ENCODE measurements around the gene LRP1B. TPM values are rescaled to one million over a fixed set of nuclear protein-coding genes. Genes with fewer than 3 reads are reported as not detected.

Gene LRP1B
- total and polyA plus RNA-seq, 2 of the 8 experiments (the other 6 are each of a cell fraction or from before 2014, with no cell fraction given), result 0.03 TPM; not detected in 1

DNA sequence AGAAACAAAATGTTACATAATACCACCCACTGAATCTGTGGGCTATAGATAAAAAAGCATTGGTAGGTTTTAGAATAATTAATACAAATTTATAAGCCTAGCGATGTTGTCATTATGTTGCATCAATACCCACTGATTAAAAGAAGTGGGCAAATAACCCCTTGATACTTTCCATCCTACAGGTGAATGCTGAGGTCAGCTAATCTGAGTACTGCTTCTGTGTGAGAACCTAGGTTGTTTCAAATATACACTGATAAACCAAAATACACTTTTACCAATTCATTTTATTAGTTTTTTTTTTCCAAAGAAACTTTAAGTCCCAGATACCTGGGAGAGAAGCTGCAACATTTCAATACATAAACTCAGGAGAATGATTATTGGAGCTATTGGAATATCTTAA is 948.6 kb downstream of the LRP1B start:
- H2AK5ac ChIP-seq (ENCODE audit: low read depth, low read length), result no peak overlapping the region
- no peak overlapping the region for H3K4ac ChIP-seq (replicated peaks; ENCODE audit: insufficient read length, low read depth, low read length)
- H3K9me3 ChIP-seq (ENCODE audit: insufficient read depth in 2 of 2, low read depth in 1 of 2, low read length in 1 of 2), result no peaks in the 10 kb centered on the region
- no peak overlapping the region for H3K14ac ChIP-seq (ENCODE audit: insufficient read length)
- H3K9ac ChIP-seq (replicated peaks in 1 of 4; ENCODE audit: extremely low read depth in 1 of 4, low read depth in 3 of 4, low read length in 3 of 4), result no peak overlapping the region
- H3K79me2 ChIP-seq (ENCODE audit: control insufficient read depth in 1 of 2, insufficient read depth in 2 of 2, low read length in 2 of 2), result no peaks in the 10 kb centered on the region
- no peak for TF ChIP-seq NRF1 (IDR thresholded peaks at IDR 0.05; ENCODE audit: low read depth, low read length)
- TF ChIP-seq, protein P1, sequence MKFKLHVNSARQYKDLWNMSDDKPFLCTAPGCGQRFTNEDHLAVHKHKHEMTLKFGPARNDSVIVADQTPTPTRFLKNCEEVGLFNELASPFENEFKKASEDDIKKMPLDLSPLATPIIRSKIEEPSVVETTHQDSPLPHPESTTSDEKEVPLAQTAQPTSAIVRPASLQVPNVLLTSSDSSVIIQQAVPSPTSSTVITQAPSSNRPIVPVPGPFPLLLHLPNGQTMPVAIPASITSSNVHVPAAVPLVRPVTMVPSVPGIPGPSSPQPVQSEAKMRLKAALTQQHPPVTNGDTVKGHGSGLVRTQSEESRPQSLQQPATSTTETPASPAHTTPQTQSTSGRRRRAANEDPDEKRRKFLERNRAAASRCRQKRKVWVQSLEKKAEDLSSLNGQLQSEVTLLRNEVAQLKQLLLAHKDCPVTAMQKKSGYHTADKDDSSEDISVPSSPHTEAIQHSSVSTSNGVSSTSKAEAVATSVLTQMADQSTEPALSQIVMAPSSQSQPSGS (IDR thresholded peaks at IDR 0.05; ENCODE audit: low read length), result no peak
- 0 out of 2 replicates have a peak, but pooled peaks have one; percentile 6 for TF ChIP-seq MAFK (IDR thresholded peaks at IDR 0.05; ENCODE audit: low read depth, low read length)
- TF ChIP-seq POLR2A (IDR thresholded peaks at IDR 0.05; ENCODE audit: control extremely low read depth in 1 of 2, low read depth in 2 of 2, low read length in 2 of 2), result no peak
- TF ChIP-seq BCL11A (IDR thresholded peaks at IDR 0.05; ENCODE audit: low read depth in 2 of 2, low read length in 2 of 2), result no peak
- ChIA-PET POLR2A (ENCODE audit: partially characterized antibody) (no interaction called here), CTCF (ENCODE audit: partially characterized antibody) (interaction anchor here (0.6 kb wide), 1 partner anchor 679 kb away, joined by 4 read pairs; no protein-coding TSS in a partner anchor)
- no peak overlapping the region for H3K56ac ChIP-seq (replicated peaks; ENCODE audit: insufficient read length, low read depth, low read length)
- no peak for DNase-seq (ENCODE audit: low read depth in 1 of 2, low spot score in 2 of 2)
- no peaks in the 10 kb centered on the region for H3K23me2 ChIP-seq (ENCODE audit: low read depth, low read length)
- no peak for FAIRE-seq
- H3K4me3 ChIP-seq (ENCODE audit: extremely low read depth in 1 of 4, insufficient read depth in 2 of 4, low read depth in 3 of 4, low read length in 4 of 4), result no peak overlapping the region
- no peaks in the 10 kb centered on the region for H3K4me1 ChIP-seq (replicated peaks in 1 of 4; ENCODE audit: control insufficient read depth in 3 of 4, insufficient read depth in 4 of 4, low read length in 3 of 4)
- no peak overlapping the region for H2BK12ac ChIP-seq (ENCODE audit: low read depth, low read length)
- H4K20me1 ChIP-seq (replicated peaks in 1 of 2; ENCODE audit: control insufficient read depth in 1 of 2, insufficient read depth in 2 of 2, low read length in 2 of 2), result no peaks in the 10 kb centered on the region
- H3K27ac ChIP-seq (ENCODE audit: low read depth, low read length), result no peak overlapping the region
- WGBS, 2 experiments (ENCODE audit: extremely low coverage in 1 of 2, insufficient coverage in 1 of 2, insufficient read length in 1 of 2, insufficient replicate concordance in 2 of 2, low coverage in 1 of 2, low lambda C conversion rate in 2 of 2, missing lambda C conversion rate in 1 of 2), result 87% methylated on average over 1 of the region's 1 CpG; no CpG with 5 or more reads in 1 of the 2 experiments
- H4K91ac ChIP-seq (replicated peaks; ENCODE audit: insufficient read length, low read length), result no peak overlapping the region
- no peak overlapping the region for H2BK120ac ChIP-seq (replicated peaks; ENCODE audit: low read depth, low read length)
- H4K8ac ChIP-seq (ENCODE audit: extremely low read depth, insufficient read depth, low read length), result no peak overlapping the region
- no peak overlapping the region for H3K23ac ChIP-seq (ENCODE audit: insufficient read length)
- no peak overlapping the region for H2BK20ac ChIP-seq (ENCODE audit: low read length)
- H3K18ac ChIP-seq (ENCODE audit: extremely low read depth, low read length), result no peak overlapping the region
- no peak overlapping the region for H2AFZ ChIP-seq (ENCODE audit: low read length)
- H3K27me3 ChIP-seq (replicated peaks in 1 of 4; ENCODE audit: control insufficient read depth in 3 of 4, extremely low read depth in 1 of 4, insufficient read depth in 3 of 4, low read length in 3 of 4), result no peaks in the 10 kb centered on the region
- no peaks in the 10 kb centered on the region for H3K36me3 ChIP-seq (ENCODE audit: control insufficient read depth in 2 of 4, insufficient read depth in 4 of 4, low read length in 3 of 4)
- H2BK5ac ChIP-seq (ENCODE audit: low read depth, low read length), result no peak overlapping the region
- no peaks in the 10 kb centered on the region for H3K79me1 ChIP-seq (ENCODE audit: low read depth, low read length)
- no peak overlapping the region for H3K4me2 ChIP-seq (ENCODE audit: insufficient read depth in 1 of 2, low read depth in 2 of 2, low read length in 2 of 2)
- H2BK15ac ChIP-seq (ENCODE audit: low read length), result no peak overlapping the region
- H4K5ac ChIP-seq (ENCODE audit: insufficient read length, low read depth, low read length), result no peak overlapping the region

Data from H1 (cell line).